H1 (cell line): Measurements from ENCODE around the gene RNASE9. TPM values are rescaled to one million over a fixed set of nuclear protein-coding genes. Genes with fewer than 3 reads are reported as not detected.

ENCODE experiments used
- ASH2L ChIP-seq: fragments of 200-600, 300-600 bp; sonication (generic); IDR thresholded peaks from one replicate; pipeline ENCODE4 v1.7.1; 2017; ENCODE audit warnings: low read length
- BACH1 ChIP-seq: IDR thresholded peaks from 2 replicates; pipeline ENCODE4 v1.6.1; 2012; ENCODE audit warnings: low read length, improper control_type of control experiment
- CBX8 ChIP-seq: fragments of 300-800, 300-1000 bp; sonication (generic); IDR thresholded peaks from 2 replicates; pipeline ENCODE4 v1.7.1; 2016; ENCODE audit warnings: low read depth, low read length, borderline replicate concordance
- GTF2F1 ChIP-seq: IDR thresholded peaks from 2 replicates; pipeline ENCODE4 v1.6.1; 2012; ENCODE audit warnings: low read depth, low read length, improper control_type of control experiment, borderline replicate concordance
- HDAC2 ChIP-seq, 2 experiments: fragments of 300-600 bp in 1 of 2; sonication (generic) in 1 of 2; IDR thresholded peaks; 2 replicates each; pipeline ENCODE4 v1.6.1; 2011 to 2012; ENCODE audit warnings: low read depth in 2 of 2, low read length in 2 of 2, mild to moderate bottlenecking in 2 of 2, moderate library complexity in 2 of 2, borderline replicate concordance in 1 of 2, inconsistent platforms in 1 of 2
- RBBP5 ChIP-seq: IDR thresholded peaks from 2 replicates; pipeline ENCODE4 v1.7.1; 2012; ENCODE audit warnings: low read depth, mild to moderate bottlenecking, inconsistent platforms, low read length, moderate library complexity, borderline replicate concordance
- RFX5 ChIP-seq: IDR thresholded peaks from 2 replicates; pipeline ENCODE4 v1.6.1; 2011; ENCODE audit warnings: low read depth, low read length, improper control_type of control experiment, borderline replicate concordance
- SP2 ChIP-seq: IDR thresholded peaks from 2 replicates; pipeline ENCODE4 v1.6.1; 2012; ENCODE audit warnings: mild to moderate bottlenecking, low read length, inconsistent platforms
- YY1 ChIP-seq: IDR thresholded peaks from 2 replicates; pipeline ENCODE4 v1.6.1; 2011; ENCODE audit warnings: low read depth, mild to moderate bottlenecking, low read length
- ZNF274 ChIP-seq: IDR thresholded peaks from 2 replicates; pipeline ENCODE4 v1.7.0; 2012; ENCODE audit warnings: low read length, borderline replicate concordance; ENCODE audit errors: extremely low read depth
- polyA plus RNA-seq, 7 experiments: library from polyadenylated mRNA; depleted of rRNA in 3 of 7; stranded (reverse) in 5 of 7; unstranded in 2 of 7; fragments of >200 nt in 5 of 7; fragments of 200-250 nt in 2 of 7; gene quantifications; 1 replicate in 5 of 7; 2 replicates in 1 of 7; 4 replicates in 1 of 7; pipeline versions ENCODE4 v1.2.1 to v1.2.3, GENCODE V29; 2011 to 2013; ENCODE audit warnings: missing spikeins in 2 of 7, mixed read lengths in 2 of 7
- total RNA-seq: library from RNA; stranded (reverse); fragmentation: NEBNext Ultra II Directional; extraction: Animal tissue kit (Norgen Biotek cat#: 25700); gene quantifications from 2 replicates; pipeline ENCODE4 v1.2.1, GENCODE V29; 2021
- TF ChIP-seq, protein P1 (sequence below), 3 experiments: IDR thresholded peaks; 1 replicate in 2 of 3; 2 replicates in 1 of 3; pipeline versions ENCODE4 v1.5.1 to v1.6.1; 2011; ENCODE audit warnings: low read length in 3 of 3, mild to moderate bottlenecking in 3 of 3, inconsistent platforms in 2 of 3, low read depth in 1 of 3, moderate library complexity in 1 of 3; ENCODE audit not compliant: insufficient read depth in 1 of 3; ENCODE audit errors: control extremely low read depth in 1 of 3
- TF ChIP-seq, protein P2 (sequence below): IDR thresholded peaks from 2 replicates; pipeline ENCODE4 v1.6.1; 2012; ENCODE audit warnings: inconsistent platforms

Gene RNASE9
- total and polyA plus RNA-seq, 2 of the 8 experiments (the other 6 are each of a cell fraction or from before 2014, with no cell fraction given) = 0.06 TPM; not detected in 1

DNA sequence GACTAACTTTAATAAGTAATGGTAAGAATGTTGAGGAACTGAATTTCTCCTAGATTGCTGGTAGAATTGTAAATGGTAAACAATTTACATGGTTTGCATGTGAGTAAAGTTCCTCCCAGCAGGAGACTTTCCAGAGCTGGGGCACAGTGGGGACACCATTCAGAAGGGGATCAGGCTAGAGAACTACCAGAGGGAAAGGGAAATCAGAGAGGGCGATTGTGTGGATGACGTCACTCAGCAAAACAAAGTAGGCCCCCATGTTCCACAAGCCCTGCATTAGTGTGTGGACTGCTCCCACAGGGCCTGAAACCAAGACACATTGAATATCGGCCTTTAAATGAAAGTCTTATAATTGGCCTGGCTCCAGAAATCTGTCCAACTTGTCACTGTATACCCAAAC is 17.5 kb upstream of the RNASE9 start (continued):
- no peak for TF ChIP-seq SP2
- no peak for TF ChIP-seq YY1
- no peak for TF ChIP-seq CBX8
- no peak for TF ChIP-seq ZNF274
- no peak for TF ChIP-seq ASH2L
- TF ChIP-seq RFX5 = no peak
- no peak for TF ChIP-seq RBBP5
- TF ChIP-seq, protein P1, sequence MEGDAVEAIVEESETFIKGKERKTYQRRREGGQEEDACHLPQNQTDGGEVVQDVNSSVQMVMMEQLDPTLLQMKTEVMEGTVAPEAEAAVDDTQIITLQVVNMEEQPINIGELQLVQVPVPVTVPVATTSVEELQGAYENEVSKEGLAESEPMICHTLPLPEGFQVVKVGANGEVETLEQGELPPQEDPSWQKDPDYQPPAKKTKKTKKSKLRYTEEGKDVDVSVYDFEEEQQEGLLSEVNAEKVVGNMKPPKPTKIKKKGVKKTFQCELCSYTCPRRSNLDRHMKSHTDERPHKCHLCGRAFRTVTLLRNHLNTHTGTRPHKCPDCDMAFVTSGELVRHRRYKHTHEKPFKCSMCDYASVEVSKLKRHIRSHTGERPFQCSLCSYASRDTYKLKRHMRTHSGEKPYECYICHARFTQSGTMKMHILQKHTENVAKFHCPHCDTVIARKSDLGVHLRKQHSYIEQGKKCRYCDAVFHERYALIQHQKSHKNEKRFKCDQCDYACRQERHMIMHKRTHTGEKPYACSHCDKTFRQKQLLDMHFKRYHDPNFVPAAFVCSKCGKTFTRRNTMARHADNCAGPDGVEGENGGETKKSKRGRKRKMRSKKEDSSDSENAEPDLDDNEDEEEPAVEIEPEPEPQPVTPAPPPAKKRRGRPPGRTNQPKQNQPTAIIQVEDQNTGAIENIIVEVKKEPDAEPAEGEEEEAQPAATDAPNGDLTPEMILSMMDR (IDR thresholded peaks at IDR 0.05; ENCODE audit: control extremely low read depth in 1 of 3, insufficient read depth in 1 of 3, low read depth in 1 of 3, low read length in 3 of 3) = no peak
- TF ChIP-seq GTF2F1 = no peak
- TF ChIP-seq BACH1 = no peak
- TF ChIP-seq, protein P2, sequence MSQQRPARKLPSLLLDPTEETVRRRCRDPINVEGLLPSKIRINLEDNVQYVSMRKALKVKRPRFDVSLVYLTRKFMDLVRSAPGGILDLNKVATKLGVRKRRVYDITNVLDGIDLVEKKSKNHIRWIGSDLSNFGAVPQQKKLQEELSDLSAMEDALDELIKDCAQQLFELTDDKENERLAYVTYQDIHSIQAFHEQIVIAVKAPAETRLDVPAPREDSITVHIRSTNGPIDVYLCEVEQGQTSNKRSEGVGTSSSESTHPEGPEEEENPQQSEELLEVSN = no peak
- TF ChIP-seq HDAC2 (IDR thresholded peaks at IDR 0.05; ENCODE audit: borderline replicate concordance in 1 of 2, low read depth in 2 of 2, low read length in 2 of 2) = peak; percentile 78 to 91; a peak in 2 of 4 replicates
